Natural killer cell (primary cell): ENCODE data around the gene BAIAP3. TPM values are rescaled to one million over a fixed set of nuclear protein-coding genes. Genes with fewer than 3 reads are reported as not detected.

Source experiments
- ATAC-seq, 3 donors: fragments of 150-1000 bp in 2 of 3; fragments of 200-7000 bp in 1 of 3; cut with Tn5 transposase; 1 replicate in 1 of 3; 2 replicates in 2 of 3; pipeline ENCODE4 v1.10.0; 2021; ENCODE audit warnings: mild to moderate bottlenecking in 2 of 3, moderate library complexity in 2 of 3
- DNase-seq, 2 donors: peaks; one replicate each; pipeline versions ENCODE4 v3.0.0 to v3.0.0-alpha.2; 2013 to 2021; ENCODE audit warnings: mixed read lengths in 1 of 2
- H3K27ac ChIP-seq: one replicate; pipeline ENCODE4 v1.5.1; 2013; ENCODE audit warnings: mild to moderate bottlenecking, low read length
- H3K27me3 ChIP-seq: one replicate; pipeline ENCODE4 v1.6.1; 2013; ENCODE audit warnings: low read length; ENCODE audit not compliant: control insufficient read depth, insufficient read depth
- H3K36me3 ChIP-seq: one replicate; pipeline ENCODE4 v1.6.1; 2013; ENCODE audit warnings: low read length; ENCODE audit not compliant: control insufficient read depth, insufficient read depth
- H3K4me1 ChIP-seq: one replicate; pipeline ENCODE4 v1.6.1; 2013; ENCODE audit warnings: low read length; ENCODE audit not compliant: control insufficient read depth, insufficient read depth
- H3K4me3 ChIP-seq: one replicate; pipeline ENCODE4 v1.5.1; 2013; ENCODE audit warnings: low read length
- H3K9me3 ChIP-seq: one replicate; pipeline ENCODE4 v1.6.1; 2013; ENCODE audit warnings: low read length; ENCODE audit not compliant: control insufficient read depth, insufficient read depth
- H3K27ac Mint-ChIP-seq, 2 donors: one replicate each; pipeline ENCODE4 v1.8.0; 2022; ENCODE audit warnings: mild to moderate bottlenecking in 2 of 2, mixed read lengths in 2 of 2, moderate library complexity in 1 of 2
- H3K27me3 Mint-ChIP-seq, 2 donors: one replicate each; pipeline ENCODE4 v1.8.0; 2022; ENCODE audit warnings: low read depth in 2 of 2, mixed read lengths in 2 of 2
- H3K36me3 Mint-ChIP-seq: one replicate; pipeline ENCODE4 v1.8.0; 2022; ENCODE audit warnings: mixed read lengths
- H3K4me1 Mint-ChIP-seq, 2 donors: one replicate each; pipeline ENCODE4 v1.8.0; 2022; ENCODE audit warnings: mixed read lengths in 2 of 2
- H3K4me3 Mint-ChIP-seq: one replicate; pipeline ENCODE4 v1.8.0; 2022; ENCODE audit warnings: mild to moderate bottlenecking, moderate library complexity, mixed read lengths
- H3K9me3 Mint-ChIP-seq, 2 donors: one replicate each; pipeline ENCODE4 v1.8.0; 2022; ENCODE audit warnings: mixed read lengths in 2 of 2
- WGBS: methylation state at CpG from one replicate; pipeline ENCODE4 v1.1.7; 2013; ENCODE audit warnings: missing lambda C conversion rate; ENCODE audit not compliant: insufficient coverage; 5-methylcytosine and 5-hydroxymethylcytosine counted together
- intact Hi-C: fragments of 100-400 bp; cut with micrococcal nuclease; formaldehyde crosslinking; loops from one replicate; pipeline ENCODE4 v1.14.2; 2022
- total RNA-seq, 4 donors: library from RNA; stranded (reverse); fragments of 120-200 nt in 1 of 4; gene quantifications; one replicate each; pipeline versions ENCODE4 v1.2.3 to v1.2.4, GENCODE V29; 2013 to 2022
- TF ChIP-seq, protein P1 (sequence below): fragments of 200-600 bp; IDR thresholded peaks from one replicate; pipeline ENCODE4 v1.8.0; 2022; ENCODE audit warnings: antibody characterized with exemption

Gene BAIAP3
- total RNA-seq, 3 donors from 2014 or later (not counting 1 experiment from before 2014, with no cell fraction given), result 17.7 to 21.7 (median 19.9) TPM

GRCh38 chr16:1378804-1379303, 45.4 kb downstream of the BAIAP3 start:
- intact Hi-C loops, result loop anchor here (2.0 to 5.0 kb wide), 2 partner anchors 38 to 70 kb away; partner anchors contain the start of gene UBE2I
- Histone ChIP-seq H3K4me3 (no peak overlapping the region), H3K36me3 (peaks cover 32% of the 10 kb centered on the region), H3K4me1 (peaks cover 19% of the 10 kb centered on the region), H3K27ac (no peak overlapping the region), H3K9me3 (no peaks in the 10 kb centered on the region), H3K27me3 (no peaks in the 10 kb centered on the region)
- peaks cover 6 to 28% of the 10 kb centered on the region in 2 donors for H3K4me1 Mint-ChIP-seq
- peak; percentile 83 to 88 (median 85) for ATAC-seq
- DNase-seq, result peak; percentile 74 to 82
- H3K4me3 Mint-ChIP-seq, result peak overlapping the region; percentile 79
- WGBS, result 7% methylated on average over 31 of the region's 31 CpGs
- H3K9me3 Mint-ChIP-seq, result no peaks in the 10 kb centered on the region
- peak overlapping the region; percentile 79 to 90 for H3K27ac Mint-ChIP-seq
- no peaks in the 10 kb centered on the region for H3K36me3 Mint-ChIP-seq
- TF ChIP-seq, protein P1, sequence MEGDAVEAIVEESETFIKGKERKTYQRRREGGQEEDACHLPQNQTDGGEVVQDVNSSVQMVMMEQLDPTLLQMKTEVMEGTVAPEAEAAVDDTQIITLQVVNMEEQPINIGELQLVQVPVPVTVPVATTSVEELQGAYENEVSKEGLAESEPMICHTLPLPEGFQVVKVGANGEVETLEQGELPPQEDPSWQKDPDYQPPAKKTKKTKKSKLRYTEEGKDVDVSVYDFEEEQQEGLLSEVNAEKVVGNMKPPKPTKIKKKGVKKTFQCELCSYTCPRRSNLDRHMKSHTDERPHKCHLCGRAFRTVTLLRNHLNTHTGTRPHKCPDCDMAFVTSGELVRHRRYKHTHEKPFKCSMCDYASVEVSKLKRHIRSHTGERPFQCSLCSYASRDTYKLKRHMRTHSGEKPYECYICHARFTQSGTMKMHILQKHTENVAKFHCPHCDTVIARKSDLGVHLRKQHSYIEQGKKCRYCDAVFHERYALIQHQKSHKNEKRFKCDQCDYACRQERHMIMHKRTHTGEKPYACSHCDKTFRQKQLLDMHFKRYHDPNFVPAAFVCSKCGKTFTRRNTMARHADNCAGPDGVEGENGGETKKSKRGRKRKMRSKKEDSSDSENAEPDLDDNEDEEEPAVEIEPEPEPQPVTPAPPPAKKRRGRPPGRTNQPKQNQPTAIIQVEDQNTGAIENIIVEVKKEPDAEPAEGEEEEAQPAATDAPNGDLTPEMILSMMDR, result no peak
- H3K27me3 Mint-ChIP-seq, result no peaks in the 10 kb centered on the region

DNA sequence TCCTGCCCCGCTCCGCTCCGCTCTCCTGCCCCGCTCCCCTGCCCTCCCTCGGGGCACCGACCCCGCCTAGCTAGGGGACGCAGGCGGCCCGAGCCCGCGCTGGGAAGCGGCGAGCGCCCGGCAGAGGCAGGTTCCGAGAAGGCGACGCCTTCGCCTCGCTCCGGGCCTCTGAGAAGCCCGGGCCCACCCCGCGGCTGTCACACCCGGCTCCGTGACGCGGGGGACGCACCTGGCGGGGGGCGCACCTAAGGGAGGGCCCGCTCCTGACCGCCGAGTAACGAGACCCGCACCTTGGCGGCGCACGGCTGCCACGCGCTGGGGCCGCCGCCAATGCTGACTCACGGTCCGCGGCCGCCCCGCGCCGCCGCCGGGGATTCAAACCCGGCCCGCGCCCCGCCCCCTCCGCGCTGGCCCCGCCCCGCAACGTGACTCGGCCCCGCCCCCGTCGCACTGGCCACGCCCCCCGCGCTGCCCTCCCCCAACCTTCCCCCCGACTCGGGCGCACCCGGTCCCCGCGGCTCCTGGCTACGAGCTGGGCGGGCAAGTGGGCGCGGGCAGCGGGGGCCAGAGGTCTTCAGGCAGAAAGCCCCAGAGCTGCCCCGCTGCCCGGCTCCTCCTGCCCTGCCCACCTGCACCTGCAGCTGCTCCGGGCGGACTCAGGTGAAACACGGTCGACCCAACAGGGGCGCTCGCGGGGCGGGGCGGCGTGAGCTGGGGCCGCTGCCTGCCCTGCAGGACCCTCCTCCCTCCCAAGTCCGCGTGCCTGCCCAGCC, 46.0 kb downstream of the BAIAP3 start:
- H3K9me3 Mint-ChIP-seq, result no peaks in the 10 kb centered on the region
- 5% methylated on average over 94 of the region's 95 CpGs for WGBS
- peak; percentile 69 to 82 (median 73) for ATAC-seq
- TF ChIP-seq, protein P1, result no peak
- no peaks in the 10 kb centered on the region for H3K36me3 Mint-ChIP-seq
- H3K4me3 Mint-ChIP-seq, result peak overlapping the region; percentile 85
- H3K27me3 Mint-ChIP-seq, result no peaks in the 10 kb centered on the region
- intact Hi-C loops, result loop anchor here (2.0 to 5.0 kb wide), 2 partner anchors 38 to 71 kb away; partner anchors contain the start of gene UBE2I
- Histone ChIP-seq H3K9me3 (no peaks in the 10 kb centered on the region), H3K27me3 (no peaks in the 10 kb centered on the region), H3K36me3 (peaks cover 32% of the 10 kb centered on the region), H3K4me1 (peaks cover 19% of the 10 kb centered on the region), H3K27ac (no peak overlapping the region), H3K4me3 (no peak overlapping the region)
- DNase-seq, result peak; percentile 67 to 78
- H3K4me1 Mint-ChIP-seq, result peaks cover 6 to 28% of the 10 kb centered on the region in 2 donors
- H3K27ac Mint-ChIP-seq, result peak overlapping the region; percentile 79 to 90

- H3K9me3 ChIP-seq, result no peaks in the 10 kb centered on the region
- intact Hi-C loops, result no loop called here
- Mint-ChIP-seq H3K36me3 (no peaks in the 10 kb centered on the region), H3K27ac (peak overlapping the region; percentile 56 to 68), H3K4me3 (peak overlapping the region; percentile 85), H3K27me3 (no peaks in the 10 kb centered on the region), H3K9me3 (no peaks in the 10 kb centered on the region), H3K4me1 (peaks cover 6 to 28% of the 10 kb centered on the region in 2 donors)
- peaks cover 34% of the 10 kb centered on the region for H3K36me3 ChIP-seq
- WGBS, result 92% methylated on average over 10 of the region's 10 CpGs
- no peak overlapping the region for H3K4me3 ChIP-seq
- DNase-seq, result no peak
- H3K27ac ChIP-seq, result no peak overlapping the region
- H3K4me1 ChIP-seq, result peaks cover 19% of the 10 kb centered on the region
- H3K27me3 ChIP-seq, result no peaks in the 10 kb centered on the region
- TF ChIP-seq, protein P1, result no peak
- no peak for ATAC-seq
Measured at GRCh38 chr16:1380195-1380594, 46.8 kb downstream of the BAIAP3 start.
